GM12891 (cell line): ENCODE measurements around the gene TIGD3.

Source experiments
- POLR2A ChIP-seq: IDR thresholded peaks from 2 replicates; pipeline ENCODE4 v1.6.1; 2011; ENCODE audit warnings: low read depth, low read length, control low read depth
- POLR2AphosphoS5 ChIP-seq: IDR thresholded peaks from 2 replicates; pipeline ENCODE4 v1.6.1; 2011; ENCODE audit warnings: low read depth, low read length, control low read depth
- TAF1 ChIP-seq: IDR thresholded peaks from 2 replicates; pipeline ENCODE4 v1.6.1; 2011; ENCODE audit warnings: low read depth, low read length, control low read depth

- TF ChIP-seq POLR2AphosphoS5, result no peak; the same call in 1 of the 2 replicates
- no peak for TF ChIP-seq POLR2A
- TF ChIP-seq TAF1, result no peak
Observed at GRCh38 chr11:65353900-65354264, 669 bp upstream of the TIGD3 start.
